Neutrophil (primary cell): Measurements from ENCODE around the gene UBE2L5.
A peak's percentile ranks its signal among the peaks of the same experiment; 100 is the strongest.

Experiments used
- H3K27ac ChIP-seq: fragments of 200-600 bp; sonication (generic); 2 replicates; pipeline ENCODE4 v1.5.1; 2016; ENCODE audit warnings: mild to moderate bottlenecking, moderate library complexity
- H3K27me3 ChIP-seq: fragments of 200-600 bp; sonication (generic); 2 replicates; pipeline ENCODE4 v1.6.0; 2016; ENCODE audit warnings: mild to moderate bottlenecking
- H3K36me3 ChIP-seq: fragments of 200-600 bp; sonication (generic); 2 replicates; pipeline ENCODE4 v1.5.1; 2017
- H3K4me1 ChIP-seq, 2 experiments: fragments of 200-600 bp in 1 of 2; sonication (generic) in 1 of 2; 1 replicate in 1 of 2; 2 replicates in 1 of 2; pipeline versions ENCODE4 v1.5.1 to v1.6.1; 2013 to 2016; ENCODE audit warnings: low read depth in 1 of 2, low read length in 1 of 2, mild to moderate bottlenecking in 1 of 2, moderate library complexity in 1 of 2; ENCODE audit not compliant: control insufficient read depth in 1 of 2, insufficient read depth in 1 of 2
- H3K4me3 ChIP-seq, 2 experiments: fragments of 200-600 bp in 1 of 2; sonication (generic) in 1 of 2; 1 replicate in 1 of 2; 2 replicates in 1 of 2; pipeline ENCODE4 v1.5.1; 2013 to 2016; ENCODE audit warnings: low read depth in 1 of 2, low read length in 1 of 2, mild to moderate bottlenecking in 1 of 2, moderate library complexity in 1 of 2
- H3K9me3 ChIP-seq: fragments of 200-600 bp; sonication (generic); 2 replicates; pipeline ENCODE4 v1.5.1; 2016
- TF ChIP-seq, protein P1 (sequence below): fragments of 200-600 bp; sonication (generic); IDR thresholded peaks from 2 replicates; pipeline ENCODE4 v1.5.1; 2016; ENCODE audit warnings: antibody characterized with exemption

Gene UBE2L5

DNA sequence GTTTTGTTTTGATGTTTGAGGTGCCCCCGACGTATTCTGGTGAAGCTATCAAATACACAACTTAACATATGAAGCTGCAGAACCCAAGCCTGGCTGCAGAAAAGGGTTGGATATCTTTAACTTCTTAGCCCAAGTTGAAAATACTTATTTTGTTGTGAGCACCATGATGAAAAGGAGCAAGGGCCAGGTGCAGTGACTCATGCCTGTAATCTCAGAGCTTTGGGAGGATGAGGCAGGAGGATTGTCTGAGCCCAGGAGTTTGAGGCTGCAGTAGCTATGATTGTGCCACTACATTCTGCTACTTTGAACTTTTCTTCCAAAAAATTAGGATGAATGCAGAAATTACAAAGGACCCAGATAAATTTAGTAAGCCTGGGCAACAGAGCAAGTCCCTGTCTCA lies 44.1 kb upstream of the UBE2L5 start:
- Histone ChIP-seq H3K9me3 (no peaks in the 10 kb centered on the region), H3K27me3 (no peaks in the 10 kb centered on the region), H3K4me1 (peaks cover 23 to 34% of the 10 kb centered on the region in 2 experiments), H3K36me3 (no peaks in the 10 kb centered on the region), H3K4me3 (no peak overlapping the region), H3K27ac (no peak overlapping the region)
- TF ChIP-seq, protein P1, sequence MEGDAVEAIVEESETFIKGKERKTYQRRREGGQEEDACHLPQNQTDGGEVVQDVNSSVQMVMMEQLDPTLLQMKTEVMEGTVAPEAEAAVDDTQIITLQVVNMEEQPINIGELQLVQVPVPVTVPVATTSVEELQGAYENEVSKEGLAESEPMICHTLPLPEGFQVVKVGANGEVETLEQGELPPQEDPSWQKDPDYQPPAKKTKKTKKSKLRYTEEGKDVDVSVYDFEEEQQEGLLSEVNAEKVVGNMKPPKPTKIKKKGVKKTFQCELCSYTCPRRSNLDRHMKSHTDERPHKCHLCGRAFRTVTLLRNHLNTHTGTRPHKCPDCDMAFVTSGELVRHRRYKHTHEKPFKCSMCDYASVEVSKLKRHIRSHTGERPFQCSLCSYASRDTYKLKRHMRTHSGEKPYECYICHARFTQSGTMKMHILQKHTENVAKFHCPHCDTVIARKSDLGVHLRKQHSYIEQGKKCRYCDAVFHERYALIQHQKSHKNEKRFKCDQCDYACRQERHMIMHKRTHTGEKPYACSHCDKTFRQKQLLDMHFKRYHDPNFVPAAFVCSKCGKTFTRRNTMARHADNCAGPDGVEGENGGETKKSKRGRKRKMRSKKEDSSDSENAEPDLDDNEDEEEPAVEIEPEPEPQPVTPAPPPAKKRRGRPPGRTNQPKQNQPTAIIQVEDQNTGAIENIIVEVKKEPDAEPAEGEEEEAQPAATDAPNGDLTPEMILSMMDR = no peak

DNA sequence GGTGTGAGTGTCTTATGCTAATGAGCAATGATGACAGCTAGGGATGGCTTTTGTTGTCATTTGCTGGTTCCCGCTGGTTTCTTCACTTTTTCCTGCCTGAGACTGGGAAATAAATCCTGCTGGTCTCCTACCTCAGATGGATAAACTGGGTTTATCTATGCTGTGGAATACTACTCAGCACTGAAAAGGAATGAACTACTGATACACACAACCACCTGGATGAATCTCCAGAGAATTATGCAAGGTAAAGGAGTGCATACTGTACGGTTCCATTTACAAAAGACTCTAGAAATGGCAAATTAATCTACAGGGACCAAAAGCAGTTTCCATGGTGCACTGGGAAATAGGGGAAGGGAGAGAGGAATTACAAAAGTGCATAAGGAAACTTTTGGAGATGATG lies 41.2 kb upstream of the UBE2L5 start:
- Histone ChIP-seq H3K4me1 (peaks cover 11 to 12% of the 10 kb centered on the region in 2 experiments), H3K9me3 (no peaks in the 10 kb centered on the region), H3K4me3 (no peak overlapping the region), H3K27me3 (no peaks in the 10 kb centered on the region), H3K27ac (no peak overlapping the region), H3K36me3 (no peaks in the 10 kb centered on the region)
- TF ChIP-seq, protein P1 = no peak

DNA sequence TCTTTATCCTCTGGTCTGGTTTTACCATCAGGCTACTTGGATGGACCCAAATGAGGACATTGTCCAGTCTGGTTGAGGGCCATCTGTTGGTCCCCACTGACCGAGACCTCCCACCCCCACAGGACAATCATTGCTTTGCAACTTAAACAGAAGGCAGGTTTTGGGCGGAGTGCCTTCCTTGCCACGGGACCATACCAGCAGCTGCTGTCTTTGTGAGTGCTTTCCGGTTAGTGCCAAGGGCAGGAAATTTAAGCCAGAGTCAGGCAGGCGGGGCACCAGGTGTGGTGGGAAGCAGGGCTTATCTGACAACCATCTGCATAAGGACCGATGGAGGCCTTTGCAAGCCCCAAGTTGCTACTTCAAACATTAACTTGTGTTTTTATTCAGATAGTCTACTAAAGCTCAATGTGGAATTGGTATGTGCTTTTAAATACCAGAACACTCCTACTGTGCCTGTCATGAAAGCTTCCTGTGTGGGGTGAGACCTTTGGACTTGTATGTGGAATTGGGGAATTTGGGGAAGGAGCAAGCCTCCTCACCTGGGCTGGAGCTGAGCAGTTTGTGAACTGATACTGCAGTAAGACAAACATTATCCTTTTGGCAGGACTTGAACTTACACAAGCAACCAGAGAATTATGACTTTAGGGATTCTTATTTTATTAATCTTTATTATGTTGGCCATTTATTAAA lies 39.3 kb upstream of the UBE2L5 start:
- H3K4me3 ChIP-seq = no peak overlapping the region
- no peaks in the 10 kb centered on the region for H3K36me3 ChIP-seq
- no peak overlapping the region for H3K27ac ChIP-seq
- peaks cover 7% of the 10 kb centered on the region in 2 experiments for H3K4me1 ChIP-seq
- TF ChIP-seq, protein P1 = no peak
- H3K9me3 ChIP-seq = no peaks in the 10 kb centered on the region
- no peaks in the 10 kb centered on the region for H3K27me3 ChIP-seq

DNA sequence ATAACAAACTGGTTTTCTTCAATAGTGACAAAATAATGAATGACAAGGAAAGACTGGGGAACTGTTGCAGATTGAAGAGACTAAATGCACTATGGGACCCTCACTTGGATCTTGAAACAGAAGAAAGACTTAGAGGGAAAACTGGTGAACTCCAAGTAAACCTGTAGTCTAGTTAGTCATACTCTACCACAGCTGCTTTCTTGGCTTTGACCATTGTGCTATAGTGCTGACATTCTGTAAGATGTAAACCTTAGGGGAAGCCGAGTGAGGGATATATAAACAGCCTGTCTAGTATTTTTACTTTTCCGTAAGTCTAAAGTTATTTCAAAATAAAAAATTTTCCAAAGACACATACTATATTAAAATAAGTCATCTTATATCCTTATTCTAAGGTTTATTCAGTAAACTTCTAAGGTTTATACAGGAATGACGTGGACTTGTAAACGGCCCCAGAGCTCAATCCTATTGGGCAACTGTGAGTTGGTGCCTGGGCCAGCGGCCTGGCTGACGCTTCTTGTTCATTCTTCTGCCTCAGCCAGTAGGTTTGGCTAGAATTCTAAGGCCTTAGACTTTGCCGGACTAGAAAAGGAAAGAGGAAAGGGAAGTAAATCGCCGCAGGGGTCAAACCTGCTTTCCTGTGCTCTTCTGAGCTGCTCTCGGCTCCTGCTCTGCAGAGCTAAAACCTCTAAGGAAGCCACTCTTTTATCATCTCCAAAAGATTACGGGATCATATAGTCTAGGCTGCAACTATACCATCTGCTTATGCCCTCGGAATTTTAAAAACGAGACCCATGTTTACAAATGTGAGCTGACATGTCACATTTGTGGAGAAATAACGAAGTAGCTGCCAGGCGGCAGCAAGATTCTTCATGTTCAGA lies 33.6 kb upstream of the UBE2L5 start:
- H3K4me1 ChIP-seq = peaks cover 27 to 28% of the 10 kb centered on the region in 2 experiments
- peak overlapping the region; percentile 6 to 23 for H3K4me3 ChIP-seq
- peak overlapping the region; percentile 74 for H3K27ac ChIP-seq
- H3K9me3 ChIP-seq = no peaks in the 10 kb centered on the region
- H3K27me3 ChIP-seq = no peaks in the 10 kb centered on the region
- H3K36me3 ChIP-seq = no peaks in the 10 kb centered on the region
- TF ChIP-seq, protein P1 = no peak

DNA sequence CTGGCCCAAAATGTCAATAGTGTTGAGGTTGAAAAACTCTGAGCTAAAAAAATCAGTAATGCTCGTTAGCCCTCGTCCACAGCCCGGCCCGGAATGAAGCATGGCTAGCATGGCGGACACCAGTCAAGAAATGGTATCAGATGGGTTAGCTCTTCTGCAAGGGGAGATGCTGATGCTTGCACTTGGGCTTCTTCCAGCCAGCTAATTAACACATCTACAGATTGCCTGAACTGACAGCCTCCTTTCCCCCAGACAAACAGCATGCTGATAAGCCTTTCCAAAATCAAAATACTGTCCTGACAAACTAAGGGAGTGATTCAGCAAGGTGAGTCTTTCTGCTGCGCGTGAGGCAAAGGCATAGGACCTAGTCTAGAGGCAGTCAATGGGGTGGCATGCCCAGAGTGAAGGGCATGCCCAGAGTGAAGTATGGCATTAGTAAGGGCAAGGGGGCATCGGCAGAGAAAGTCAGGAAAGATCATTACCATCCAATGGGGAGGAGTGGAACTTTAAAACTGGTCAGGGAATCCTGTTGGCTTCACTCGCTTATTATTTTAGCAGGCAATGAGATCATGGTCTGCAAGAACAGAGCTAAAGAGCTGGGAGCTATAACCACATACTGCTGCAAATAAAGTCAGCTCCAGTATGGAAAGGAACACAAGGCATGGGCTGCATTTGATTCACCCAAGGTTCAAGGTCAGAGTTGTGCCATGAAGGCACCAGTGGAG lies 30.2 kb upstream of the UBE2L5 start:
- Histone ChIP-seq H3K4me1 (peaks cover 36 to 46% of the 10 kb centered on the region in 2 experiments), H3K9me3 (no peaks in the 10 kb centered on the region), H3K27ac (no peak overlapping the region), H3K36me3 (no peaks in the 10 kb centered on the region), H3K4me3 (no peak overlapping the region), H3K27me3 (no peaks in the 10 kb centered on the region)
- TF ChIP-seq, protein P1 = no peak
